Epithelial cell of esophagus (primary cell): ENCODE measurements around the gene TRIM27.
A peak's percentile ranks its signal among the peaks of the same experiment; 100 is the strongest.
"Not testable (repeated sequence)": the region's sequence is repeated elsewhere in the genome, so short reads cannot be mapped to it uniquely, and the experiment has no call there.

Experiments used
- DNase-seq: peaks from one replicate; pipeline ENCODE4 v3.0.0; 2010; ENCODE audit warnings: low read depth
- H3K4me3 ChIP-seq: 2 replicates; pipeline ENCODE4 v1.5.1; 2011; ENCODE audit warnings: mild to moderate bottlenecking, low read length, control low read depth
- TF ChIP-seq, protein P1 (sequence below): IDR thresholded peaks from 2 replicates; pipeline ENCODE4 v1.5.1; 2011; ENCODE audit warnings: low read depth, mild to moderate bottlenecking, low read length, control low read depth, inconsistent platforms; ENCODE audit not compliant: insufficient read depth; ENCODE audit errors: missing control alignments

Gene TRIM27

DNA sequence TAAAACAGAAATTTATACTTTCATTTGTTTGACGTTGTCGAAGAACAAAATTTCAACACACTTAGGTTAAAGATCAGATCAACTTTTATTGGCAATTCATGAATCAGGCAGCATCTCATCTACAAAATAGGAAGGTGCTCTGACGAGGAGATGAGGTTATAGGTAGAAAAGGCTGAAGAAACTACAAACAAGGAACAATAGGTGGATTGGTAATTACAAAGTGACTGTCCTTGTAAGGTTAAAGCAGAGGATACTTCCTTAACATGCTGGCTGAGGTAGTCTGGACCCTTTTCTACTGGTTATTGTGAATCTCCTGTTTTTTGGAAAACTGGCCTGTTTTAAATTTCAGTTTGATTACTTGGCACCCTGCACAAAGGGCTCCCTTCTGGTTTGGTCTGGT is 32.5 kb upstream of the TRIM27 start:
- TF ChIP-seq, protein P1, sequence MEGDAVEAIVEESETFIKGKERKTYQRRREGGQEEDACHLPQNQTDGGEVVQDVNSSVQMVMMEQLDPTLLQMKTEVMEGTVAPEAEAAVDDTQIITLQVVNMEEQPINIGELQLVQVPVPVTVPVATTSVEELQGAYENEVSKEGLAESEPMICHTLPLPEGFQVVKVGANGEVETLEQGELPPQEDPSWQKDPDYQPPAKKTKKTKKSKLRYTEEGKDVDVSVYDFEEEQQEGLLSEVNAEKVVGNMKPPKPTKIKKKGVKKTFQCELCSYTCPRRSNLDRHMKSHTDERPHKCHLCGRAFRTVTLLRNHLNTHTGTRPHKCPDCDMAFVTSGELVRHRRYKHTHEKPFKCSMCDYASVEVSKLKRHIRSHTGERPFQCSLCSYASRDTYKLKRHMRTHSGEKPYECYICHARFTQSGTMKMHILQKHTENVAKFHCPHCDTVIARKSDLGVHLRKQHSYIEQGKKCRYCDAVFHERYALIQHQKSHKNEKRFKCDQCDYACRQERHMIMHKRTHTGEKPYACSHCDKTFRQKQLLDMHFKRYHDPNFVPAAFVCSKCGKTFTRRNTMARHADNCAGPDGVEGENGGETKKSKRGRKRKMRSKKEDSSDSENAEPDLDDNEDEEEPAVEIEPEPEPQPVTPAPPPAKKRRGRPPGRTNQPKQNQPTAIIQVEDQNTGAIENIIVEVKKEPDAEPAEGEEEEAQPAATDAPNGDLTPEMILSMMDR, result no peak
- no peak overlapping the region for H3K4me3 ChIP-seq
- no peak for DNase-seq

DNA sequence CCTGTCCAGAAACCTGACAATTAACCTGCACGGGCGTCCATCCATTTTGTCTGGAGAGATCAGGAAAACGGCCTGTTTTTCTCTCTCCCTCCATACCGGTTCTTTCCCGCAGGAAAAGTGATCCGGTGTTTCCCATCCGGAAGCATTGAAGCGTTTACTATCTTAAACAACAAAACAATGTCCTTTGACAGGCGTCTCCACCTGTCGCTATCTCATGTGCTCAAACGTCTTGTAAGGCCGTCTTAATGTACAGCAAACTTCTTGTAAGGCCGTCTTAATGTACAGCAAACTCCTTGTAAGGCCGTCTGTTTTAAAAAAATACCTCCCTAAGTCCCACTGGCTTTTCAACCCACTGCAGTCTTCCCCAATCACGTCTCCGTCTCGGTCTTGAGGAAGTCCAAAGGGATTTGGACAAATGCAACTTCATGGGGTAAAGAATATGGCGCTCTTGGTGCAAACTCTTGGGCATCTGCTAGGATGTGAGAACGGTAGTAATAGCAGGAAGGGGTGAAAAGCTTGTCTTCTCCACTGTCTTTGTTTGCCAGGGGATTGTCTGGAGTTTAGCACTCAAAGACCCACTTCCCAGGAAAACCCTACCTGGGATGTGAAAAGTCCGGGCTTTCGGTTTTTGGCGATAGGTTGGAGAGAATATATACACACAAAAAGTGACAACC is 29.9 kb upstream of the TRIM27 start:
- DNase-seq, result peak; percentile 35
- TF ChIP-seq, protein P1, result no peak
- peak overlapping the region; percentile 65 for H3K4me3 ChIP-seq

DNA sequence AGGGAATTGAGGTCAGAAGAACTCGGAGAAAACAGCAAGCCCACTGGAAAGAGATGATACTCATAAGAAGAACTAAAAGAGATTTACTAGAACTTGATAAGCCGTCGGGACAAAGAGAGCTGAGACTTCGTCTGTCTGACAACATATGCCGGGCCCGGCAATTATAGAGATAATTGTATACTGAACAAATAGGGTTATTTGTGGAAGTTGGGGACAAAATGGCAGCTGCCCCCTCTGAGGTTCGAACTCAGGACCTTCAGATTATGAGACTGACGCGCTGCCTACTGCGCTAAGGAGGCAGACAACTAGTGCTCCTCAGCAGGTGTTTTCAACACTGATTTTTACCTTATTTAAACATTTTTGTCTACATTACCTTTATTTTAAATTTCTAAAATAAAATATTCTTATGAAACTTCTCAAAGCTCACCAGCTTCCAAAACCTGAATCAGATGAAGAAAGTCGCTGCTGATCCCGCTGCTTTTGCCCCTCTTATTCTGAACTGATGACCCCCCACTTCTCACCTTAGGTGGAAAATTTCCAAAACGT is 29.3 kb upstream of the TRIM27 start:
- peak; percentile 67 for DNase-seq
- peak overlapping the region; percentile 65 for H3K4me3 ChIP-seq
- TF ChIP-seq, protein P1, result no peak

DNA sequence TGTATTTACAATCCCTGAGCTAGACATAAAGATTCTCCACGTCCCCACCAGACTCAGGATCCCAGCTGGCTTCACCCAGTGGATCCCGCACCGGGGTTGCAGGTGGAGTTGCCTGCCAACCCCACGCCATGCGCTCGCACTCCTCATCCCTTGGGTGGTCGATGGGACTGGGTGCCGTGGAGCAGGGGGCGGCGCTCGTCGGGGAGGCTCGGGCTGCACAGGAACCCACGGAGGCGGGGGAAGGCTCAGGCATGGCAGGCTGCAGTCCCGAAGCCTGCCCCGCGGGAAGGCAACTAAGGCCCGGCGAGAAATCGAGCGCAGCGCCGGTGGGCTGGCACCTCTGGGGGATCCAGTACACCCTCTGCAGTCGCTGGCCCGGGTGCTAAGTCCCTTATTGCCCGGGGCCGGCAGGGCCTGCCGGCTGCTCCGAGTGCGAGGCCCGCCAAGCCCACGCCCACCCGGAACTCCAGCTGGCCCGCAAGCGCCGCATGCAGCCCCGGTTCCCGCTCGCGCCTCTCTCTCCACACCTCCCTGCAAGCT is 25.9 kb upstream of the TRIM27 start:
- not testable (repeated sequence) for H3K4me3 ChIP-seq

GRCh38 chr6:28948782-28949486 is 25.1 kb upstream of the TRIM27 start:
- no peak for DNase-seq
- H3K4me3 ChIP-seq, result no peak overlapping the region
- TF ChIP-seq, protein P1, result no peak

More for the DNA sequence above, 25.9 kb upstream of the TRIM27 start:
- DNase-seq, result not testable (repeated sequence)

DNA sequence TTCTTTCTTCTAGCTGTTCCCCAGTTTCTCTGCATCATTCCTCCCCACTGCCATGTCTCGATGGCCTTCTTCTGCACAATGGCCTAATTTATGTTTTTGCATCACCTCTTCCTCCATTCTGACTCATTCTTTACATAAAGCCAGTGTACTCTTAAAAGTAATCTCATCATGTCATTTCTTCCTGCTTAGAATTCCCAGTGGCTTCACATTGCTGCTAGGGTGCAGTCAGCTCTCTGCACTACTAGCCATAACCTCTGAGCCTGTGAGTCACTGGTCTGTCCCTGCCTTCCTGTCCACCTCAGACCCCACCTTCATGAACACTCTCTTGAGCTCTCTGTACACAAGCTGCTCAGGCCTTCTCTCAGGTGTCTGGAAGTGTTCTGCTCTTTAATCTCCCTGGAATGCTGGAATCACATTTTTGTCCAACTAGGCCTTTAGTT is 24.1 kb upstream of the TRIM27 start:
- TF ChIP-seq, protein P1, result no peak
- DNase-seq, result peak; percentile 73
- no peak overlapping the region for H3K4me3 ChIP-seq

DNA sequence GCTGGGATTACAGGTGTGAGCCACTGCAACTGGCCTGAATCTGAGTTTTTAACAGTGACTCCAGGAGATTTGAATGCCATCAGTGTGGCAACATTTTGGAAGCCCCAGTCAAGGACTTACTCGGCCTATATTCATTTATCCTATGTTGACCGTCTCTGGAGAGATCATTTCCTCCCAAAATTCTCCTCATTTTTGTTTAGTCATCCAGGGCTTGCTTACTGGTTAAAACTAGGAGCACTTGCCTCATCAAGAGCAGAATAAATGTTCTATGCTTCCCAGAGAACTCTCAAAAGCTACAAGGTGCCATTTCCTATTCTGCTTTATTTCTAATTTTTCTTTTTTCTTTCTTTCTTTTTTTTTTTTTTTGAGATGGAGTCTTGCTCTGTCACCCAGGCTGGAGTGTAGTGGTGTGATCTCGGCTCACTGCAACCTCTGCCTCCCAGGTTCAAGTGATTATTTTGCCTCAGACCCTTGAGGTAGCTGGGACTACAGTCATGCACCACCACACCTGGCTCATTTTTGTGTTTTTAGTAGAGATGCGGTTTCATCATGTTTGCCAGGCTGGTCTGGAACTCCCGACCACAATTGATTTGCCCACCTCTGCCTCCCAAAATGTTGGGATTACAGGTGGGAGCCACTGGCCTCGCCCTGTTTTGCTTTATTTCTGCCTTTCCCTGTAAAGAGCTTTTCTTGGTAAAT is 23.4 kb upstream of the TRIM27 start:
- TF ChIP-seq, protein P1, result no peak
- no peak overlapping the region for H3K4me3 ChIP-seq
- DNase-seq, result no peak
